HG03196 (cell line): ENCODE measurements around the gene TCTN1.
"Not testable (repeated sequence)": the region's sequence is repeated elsewhere in the genome, so short reads cannot be mapped to it uniquely, and the experiment has no call there.

Source experiments
- ATAC-seq: cut with Tn5 transposase; IDR thresholded peaks from one replicate; pipeline ENCODE4 v1.9.1; 2021; ENCODE audit not compliant: unreplicated experiment

The TCTN1 gene

DNA sequence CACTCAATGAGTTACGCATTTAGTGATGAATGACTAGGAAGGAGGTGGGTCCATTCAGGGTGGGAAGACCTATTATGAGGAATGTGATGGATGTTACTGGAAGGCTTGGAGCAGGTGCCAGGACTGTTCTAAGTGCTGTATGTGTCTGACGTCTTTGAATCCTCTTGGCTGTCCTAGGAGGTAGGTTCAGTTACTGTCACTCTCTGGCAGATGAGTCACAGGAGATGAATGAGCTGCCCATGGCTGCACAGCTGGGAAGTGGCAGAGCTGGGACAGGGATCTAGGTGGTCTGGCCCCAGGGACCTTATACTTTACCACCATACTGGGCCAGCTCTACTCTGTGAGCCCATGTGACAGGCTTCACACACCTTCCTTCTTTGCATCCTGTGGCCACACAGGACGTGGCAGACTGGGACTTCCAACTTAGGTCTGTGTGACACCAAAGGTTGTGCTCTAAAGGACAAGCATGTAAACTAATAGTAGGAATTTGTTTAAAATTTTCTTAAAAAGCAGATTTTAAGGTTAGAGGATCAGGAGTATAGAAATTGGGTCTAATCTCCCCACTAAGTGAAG lies 24.0 kb downstream of the TCTN1 start:
- ATAC-seq, result no peak

GRCh38 chr12:110638796-110639195 lies 24.9 kb downstream of the TCTN1 start:
- ATAC-seq, result no peak

DNA sequence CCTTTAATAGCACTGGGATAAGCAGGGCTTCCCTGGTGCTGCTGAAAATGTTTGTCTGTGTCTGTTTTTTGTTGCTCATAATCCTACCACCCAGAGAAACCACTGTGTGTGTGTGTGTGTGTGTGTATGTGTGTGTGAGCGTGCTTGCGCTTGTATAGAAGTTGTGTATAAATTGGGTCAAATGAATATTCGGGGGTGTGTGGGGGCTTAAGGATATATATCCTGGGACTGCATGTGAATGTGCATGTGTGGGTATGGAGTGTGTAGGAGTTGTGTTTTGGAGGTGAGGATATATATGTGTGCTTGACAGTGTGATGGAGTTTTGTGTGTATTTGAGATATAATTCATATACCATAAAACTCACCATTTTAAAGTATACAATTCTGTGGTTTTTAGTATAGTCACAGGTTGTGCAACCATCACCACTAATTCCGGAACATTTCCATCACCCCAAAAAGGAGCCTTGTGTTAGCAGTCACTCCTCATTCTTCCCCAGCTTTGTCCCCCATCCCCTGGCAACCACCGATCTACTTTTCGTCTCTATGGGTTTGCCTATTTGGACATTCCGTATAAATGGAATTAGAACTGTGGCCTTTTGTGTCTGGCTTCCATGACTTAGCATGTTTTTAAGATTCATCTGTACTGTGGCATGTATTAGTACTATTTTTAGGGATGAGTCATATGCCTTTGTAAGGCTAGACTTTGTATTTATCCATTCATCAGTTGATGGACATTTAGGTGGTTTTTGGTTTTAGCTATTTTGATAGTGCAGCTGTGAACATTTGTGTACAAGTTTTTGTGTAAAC lies 25.6 kb downstream of the TCTN1 start:
- ATAC-seq, result no peak

DNA sequence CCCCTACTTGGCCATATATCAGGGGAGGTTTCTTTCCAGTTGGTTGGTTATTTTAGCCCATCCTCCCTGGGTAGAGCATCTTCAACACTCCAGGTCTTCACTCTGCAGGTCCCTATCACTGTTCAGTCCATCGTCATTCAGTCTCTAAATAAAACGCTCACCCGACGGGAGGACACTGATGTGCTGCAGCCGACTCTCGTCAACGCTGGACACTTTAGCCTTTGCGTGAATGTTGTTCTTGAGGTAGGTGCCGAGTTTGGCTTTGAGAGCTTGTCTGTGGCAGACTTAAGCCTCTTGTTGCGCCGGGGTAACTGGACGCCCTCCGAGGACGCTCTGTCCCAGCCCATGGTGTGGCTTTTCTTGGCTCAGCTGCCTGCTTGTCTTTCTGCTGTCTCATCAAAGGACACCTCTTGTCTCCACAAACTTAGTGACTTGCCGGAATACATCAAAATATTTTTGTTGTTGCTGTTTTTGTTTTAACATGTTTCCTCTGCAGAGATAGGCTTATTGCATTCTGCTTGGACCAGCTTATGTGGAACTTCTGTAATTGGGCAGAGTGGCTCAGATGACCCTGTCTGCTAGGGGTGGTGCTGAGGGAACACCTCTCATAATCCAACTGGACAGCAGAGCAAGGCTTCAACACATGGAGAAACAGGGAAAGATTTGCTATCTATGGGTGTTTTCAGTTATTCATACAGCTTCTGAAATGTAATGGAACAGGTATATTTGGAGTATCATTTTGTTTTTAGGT lies 26.5 kb downstream of the TCTN1 start:
- no peak for ATAC-seq

DNA sequence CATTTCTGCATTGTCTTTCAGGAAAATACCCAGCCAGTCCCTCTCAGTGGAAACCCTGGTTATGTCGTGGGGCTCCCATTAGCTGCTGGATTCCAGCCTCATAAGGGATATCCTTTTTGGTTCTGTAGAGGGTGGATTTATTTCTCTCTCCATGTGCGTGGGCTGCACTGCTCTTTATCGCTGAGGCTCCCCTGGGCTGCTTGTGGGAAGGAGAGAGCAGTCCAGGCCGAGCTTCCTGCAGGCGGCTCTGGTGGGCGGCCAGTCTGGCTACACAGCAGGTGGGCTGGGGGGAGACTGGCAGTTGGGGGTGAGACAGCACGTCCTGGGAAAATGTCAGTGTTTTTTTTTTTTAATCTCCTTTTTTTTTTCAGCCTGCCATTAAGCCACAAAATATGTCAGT lies 27.6 kb downstream of the TCTN1 start:
- no peak for ATAC-seq

GRCh38 chr12:110647631-110648040 lies 33.7 kb downstream of the TCTN1 start:
- no peak for ATAC-seq

- no peak for ATAC-seq
Measured at GRCh38 chr12:110649341-110649847, 35.5 kb downstream of the TCTN1 start.

DNA sequence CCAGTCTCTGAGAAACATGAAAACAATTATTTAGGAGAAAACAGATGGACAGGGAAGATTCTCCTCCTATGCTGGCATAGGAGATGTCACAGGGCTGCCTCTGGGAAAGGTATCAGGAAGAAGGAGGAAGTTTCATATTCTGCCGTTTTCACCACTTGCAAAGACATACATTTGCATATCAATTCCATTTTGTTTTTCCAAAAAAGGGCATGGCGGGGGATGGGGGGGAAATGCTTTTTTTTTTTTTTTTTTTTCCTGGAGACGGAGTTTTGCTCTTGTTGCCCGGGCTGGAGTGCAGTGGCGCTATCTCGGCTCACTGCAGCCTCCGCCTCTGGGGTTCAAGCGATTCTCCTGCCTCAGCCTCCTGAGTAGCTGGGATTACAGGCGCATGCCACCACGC lies 40.3 kb downstream of the TCTN1 start:
- ATAC-seq, result not testable (repeated sequence)

GRCh38 chr12:110656071-110656655 lies 42.2 kb downstream of the TCTN1 start:
- no peak for ATAC-seq

DNA sequence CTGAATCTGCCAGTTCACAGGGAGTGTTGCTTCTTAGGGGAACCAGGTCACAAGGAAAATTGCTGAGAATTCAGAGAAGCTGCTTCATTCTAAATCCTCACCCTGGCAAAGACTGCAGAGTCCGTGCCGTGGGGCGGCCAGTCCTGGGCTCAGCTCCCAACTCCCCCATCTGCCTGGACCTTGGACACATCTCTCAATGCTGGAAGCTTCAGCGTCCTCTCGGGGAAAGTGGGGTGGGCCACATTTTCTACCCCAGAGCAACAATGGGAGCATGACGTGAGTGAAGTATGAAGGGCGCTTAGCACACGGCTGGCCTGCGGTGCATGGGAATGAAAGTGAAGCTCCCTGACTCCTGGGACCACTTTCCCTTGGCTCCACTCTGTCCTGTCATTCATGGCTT lies 43.8 kb downstream of the TCTN1 start:
- no peak for ATAC-seq

DNA sequence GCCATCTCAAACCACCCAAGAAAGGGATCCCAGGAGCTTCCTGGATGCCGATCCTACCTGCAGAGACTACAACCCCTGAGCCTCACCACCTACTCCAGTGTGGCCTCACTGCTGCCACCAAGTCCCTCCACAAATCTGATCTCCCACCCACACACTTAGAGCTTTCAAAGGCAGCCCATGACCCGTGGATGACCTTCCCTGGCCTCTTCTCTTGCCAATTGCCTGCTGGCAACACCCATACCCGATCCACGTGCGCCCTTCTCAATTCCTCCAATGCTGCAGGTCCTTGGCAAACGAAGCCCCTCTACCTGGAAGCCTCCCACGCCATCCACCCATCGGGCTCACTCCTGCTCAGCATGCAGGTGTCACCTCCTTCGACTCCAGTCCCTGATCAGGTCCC lies 44.3 kb downstream of the TCTN1 start:
- ATAC-seq, result no peak

DNA sequence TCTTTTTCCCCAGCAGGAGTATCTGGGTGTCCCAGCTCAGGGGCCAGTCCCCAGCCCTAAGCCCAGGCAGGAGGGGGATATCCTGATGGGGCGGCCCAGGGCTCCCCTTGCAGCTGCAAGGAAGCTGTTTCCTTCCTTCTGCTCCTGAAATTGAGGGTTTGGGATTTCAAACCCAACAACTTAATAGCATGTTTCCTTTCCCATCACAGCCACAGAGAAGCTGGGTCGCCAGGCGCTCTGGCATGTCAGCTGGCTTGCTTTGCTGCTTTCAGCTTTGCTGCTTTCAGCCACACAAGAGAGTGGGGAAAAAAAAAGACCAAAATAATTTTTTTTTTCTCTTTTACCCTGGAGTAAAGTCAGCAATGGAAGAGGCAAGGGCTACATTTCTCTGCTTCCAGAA lies 44.9 kb downstream of the TCTN1 start:
- ATAC-seq, result no peak

DNA sequence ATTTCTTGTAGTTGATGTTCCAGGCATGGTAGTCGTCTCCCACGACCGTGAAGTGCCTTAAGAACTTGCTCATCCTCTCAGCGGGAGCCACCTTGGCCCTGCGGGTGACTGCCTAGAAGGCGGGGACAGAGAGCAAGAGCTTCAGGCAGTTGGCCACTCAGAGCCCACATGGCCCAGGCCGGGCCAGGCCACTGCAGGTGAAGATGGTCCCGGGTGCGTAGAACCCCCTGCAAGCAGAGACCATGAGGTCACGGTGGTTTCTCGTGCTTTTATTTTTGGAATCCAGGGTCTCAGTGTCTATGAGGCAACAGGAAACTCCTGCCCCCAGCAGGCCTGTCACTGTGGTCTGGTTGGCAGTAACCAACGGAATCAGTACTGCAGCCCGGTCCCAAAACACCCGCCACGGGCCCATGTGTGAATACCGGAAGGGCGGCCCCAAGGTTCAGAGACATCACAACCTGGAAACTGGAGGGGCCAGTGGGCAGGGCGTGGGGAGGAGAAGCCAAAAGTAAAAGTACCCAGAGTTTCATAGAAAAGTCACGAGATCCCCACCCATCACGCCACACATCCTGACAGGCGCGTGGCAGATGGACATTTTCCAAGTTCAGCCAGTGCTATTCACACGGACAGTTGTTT lies 47.5 kb downstream of the TCTN1 start:
- ATAC-seq, result peak; percentile 84

DNA sequence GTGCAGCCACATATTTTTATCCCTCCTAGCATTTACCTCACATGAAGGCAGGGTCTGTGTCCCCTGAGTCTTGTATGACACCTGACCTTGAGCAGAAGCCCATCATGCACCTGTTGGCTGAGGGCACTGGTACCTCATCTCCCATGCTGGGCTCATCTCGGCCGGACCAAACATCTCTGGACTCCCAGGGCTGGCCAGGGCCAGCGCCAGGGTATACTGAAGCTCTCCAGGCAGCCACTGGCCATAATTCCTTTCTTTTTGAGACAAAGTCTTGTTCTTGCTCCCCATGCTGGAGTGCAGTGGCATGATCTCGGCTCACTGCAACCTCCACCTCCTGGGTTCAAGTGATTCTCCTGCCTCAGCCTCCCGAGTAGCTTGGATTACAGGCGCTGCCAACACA lies 53.0 kb downstream of the TCTN1 start:
- no peak for ATAC-seq

- ATAC-seq, result no peak
Measured at GRCh38 chr12:110667671-110668070, 53.7 kb downstream of the TCTN1 start.

GRCh38 chr12:110668480-110669192 lies 54.7 kb downstream of the TCTN1 start:
- ATAC-seq, result no peak

GRCh38 chr12:110669193-110669502 lies 55.2 kb downstream of the TCTN1 start:
- ATAC-seq, result no peak

DNA sequence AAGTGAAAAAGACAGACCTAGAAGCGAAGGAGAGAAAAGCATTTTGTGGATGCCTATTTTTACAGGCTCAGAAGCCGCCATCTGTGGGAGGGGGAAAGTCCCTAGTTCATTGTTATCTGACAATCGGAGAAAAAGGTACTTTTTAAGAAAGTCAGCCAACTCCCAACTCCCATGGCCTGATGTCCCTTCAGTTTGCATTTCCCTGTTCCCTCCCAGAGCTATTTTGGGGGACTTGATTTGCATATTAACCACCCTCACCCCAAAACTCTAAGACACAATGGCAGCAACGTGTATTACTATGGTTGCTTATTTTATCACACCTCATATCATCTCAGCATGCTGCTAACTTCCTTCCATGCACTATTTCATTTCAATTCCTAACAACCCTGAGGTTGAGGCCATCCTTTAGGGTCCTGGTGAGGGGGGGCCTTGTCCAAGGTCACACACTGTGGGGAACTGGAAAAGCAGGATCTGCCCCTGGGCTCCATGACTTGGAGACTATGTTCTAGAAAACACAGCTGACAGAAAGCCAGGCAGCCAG lies 56.3 kb downstream of the TCTN1 start:
- peak; percentile 38 for ATAC-seq

GRCh38 chr12:110676171-110676570 lies 62.2 kb downstream of the TCTN1 start:
- ATAC-seq, result no peak

DNA sequence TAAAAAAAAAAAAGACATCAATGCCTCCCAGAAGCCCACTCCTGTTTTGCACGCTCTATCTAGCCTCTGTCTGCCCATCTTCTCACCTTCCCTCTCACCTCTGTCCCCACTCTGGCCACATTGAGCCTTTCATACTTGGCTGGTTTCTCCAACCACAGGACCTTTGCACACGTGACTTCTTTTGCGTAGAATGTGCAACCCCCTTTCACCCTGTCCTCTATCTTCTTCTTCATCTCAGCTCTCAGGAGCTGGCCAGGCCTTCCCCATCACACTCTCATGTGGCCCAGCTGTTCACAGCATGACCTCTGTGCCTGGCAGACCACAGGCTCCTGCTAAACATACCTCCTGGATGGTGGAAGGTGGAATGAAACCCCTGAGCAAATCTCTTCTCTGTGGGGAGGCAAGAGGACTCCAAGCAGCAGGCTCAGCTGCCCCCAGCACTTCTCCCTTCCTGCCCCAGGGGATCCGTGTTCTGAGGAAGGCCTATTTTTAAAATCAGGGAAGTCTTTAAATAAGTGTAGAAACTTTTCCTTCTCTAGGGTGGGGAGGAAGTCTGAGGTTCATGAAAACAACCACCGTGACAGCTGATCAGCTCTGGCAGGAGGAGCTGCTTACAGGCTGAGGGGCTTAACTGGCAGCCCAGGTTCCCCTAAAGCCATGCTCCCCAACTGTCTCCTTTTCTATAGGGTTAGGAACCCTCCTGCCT lies 63.4 kb downstream of the TCTN1 start:
- peak; percentile 69 for ATAC-seq
